RCC 7860 (cell line): Measurements from ENCODE around the gene SPEM1.

Experiments used
- DNase-seq: peaks from one replicate; pipeline ENCODE4 v3.0.0-alpha.2; 2015; ENCODE audit warnings: low spot score
- FAIRE-seq: peaks from 2 replicates; lab custom pipeline; 2012; peaks lifted over from hg19 to GRCh38; lab: Jason Lieb, UNC

The SPEM1 gene

DNA sequence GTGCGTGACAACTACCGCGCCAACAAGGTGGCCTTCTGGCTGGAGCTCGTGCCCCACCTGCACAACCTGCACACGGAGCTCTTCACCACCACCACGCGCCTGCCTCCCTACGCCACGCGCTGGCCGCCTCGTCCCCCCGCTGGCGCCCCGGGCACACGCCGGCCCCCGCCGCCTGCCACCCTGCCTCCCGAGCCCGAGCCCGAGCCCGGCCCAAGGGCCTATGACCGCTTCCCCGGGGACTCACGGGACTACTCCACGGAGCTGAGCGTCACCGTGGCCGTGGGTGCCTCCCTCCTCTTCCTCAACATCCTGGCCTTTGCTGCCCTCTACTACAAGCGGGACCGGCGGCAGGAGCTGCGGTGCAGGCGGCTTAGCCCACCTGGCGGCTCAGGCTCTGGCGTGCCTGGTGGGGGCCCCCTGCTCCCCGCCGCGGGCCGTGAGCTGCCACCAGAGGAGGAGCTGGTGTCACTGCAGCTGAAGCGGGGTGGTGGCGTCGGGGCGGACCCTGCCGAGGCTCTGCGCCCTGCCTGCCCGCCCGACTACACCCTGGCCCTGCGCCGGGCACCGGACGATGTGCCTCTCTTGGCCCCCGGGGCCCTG is 3.0 kb upstream of the SPEM1 start:
- DNase-seq: no peak
- FAIRE-seq: no peak

- no peak for FAIRE-seq
- DNase-seq: no peak
Measured at GRCh38 chr17:7418472-7419152, 1.5 kb upstream of the SPEM1 start.

- no peak for FAIRE-seq
Measured at GRCh38 chr17:7421186-7421585, 1.1 kb downstream of the SPEM1 start.

DNA sequence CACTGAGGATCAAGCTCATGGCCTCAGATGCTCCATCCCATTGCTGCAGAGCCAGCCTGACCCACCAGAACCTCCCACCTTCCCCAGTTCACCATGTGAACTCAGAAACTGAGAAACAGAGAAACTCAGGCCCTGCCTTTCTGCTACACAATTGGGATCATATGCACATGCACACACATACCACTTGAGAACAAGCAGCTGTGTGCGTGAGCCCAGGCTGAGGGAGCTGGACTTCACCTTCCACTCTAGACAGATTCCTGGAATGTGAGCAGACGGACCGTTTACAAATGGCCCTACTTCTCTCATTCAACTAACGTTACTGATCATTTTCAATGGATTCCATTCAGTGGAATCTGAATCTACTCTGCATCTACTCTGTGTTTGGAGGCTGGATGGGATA is 3.6 kb downstream of the SPEM1 start:
- DNase-seq: no peak
- no peak for FAIRE-seq

More at GRCh38 chr17:7421186-7421585, 1.1 kb downstream of the SPEM1 start:
- DNase-seq: no peak

DNA sequence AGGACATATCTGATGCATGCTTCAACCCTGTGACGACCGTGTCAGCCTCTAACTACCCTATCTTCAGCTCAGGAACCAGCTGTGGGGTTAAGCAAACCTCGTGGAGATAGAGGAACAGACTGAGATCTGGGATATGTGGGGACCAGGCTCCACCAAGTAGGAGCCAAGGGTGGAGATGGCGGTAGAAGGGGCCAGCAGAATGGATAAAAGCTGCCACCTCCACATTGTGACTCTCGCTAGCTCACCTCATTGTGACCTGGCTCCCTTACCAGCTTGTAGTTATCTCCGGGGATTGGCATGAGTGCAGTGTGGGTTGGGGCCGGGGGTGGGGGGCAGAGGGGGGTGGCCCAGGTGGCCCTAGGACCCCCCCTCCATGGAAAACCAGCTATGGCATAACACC is 5.2 kb downstream of the SPEM1 start, which contains the start of gene SPEM2:
SPEM2 (plus strand) TSS at position 301 of the 400 bp plus-strand sequence; CDS start at position 374, 73 bp downstream.
- DNase-seq (no peak), FAIRE-seq (no peak)

DNA sequence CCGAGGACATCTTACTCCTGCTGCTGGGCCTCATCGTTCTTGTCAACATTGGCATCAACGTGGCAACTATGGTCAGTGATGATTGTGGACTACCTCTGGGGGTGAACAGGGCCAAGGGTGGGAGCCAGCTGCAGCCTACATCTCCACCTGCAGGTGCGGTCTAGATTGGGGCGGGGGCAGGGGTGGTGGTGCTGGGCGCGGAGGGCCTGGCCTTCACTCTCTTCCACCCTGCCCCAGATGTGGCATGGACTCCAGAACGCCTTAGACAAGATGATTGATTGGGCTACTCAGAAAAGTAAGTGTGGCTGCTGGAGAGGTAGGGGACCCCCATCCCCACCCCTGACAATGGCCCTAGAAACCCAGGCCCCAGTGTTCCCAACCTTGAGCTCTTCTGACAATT is 5.6 kb downstream of the SPEM1 start:
- DNase-seq (no peak), FAIRE-seq (no peak)

GRCh38 chr17:7426203-7426863 is 6.2 kb downstream of the SPEM1 start:
- DNase-seq: no peak
- no peak for FAIRE-seq

DNA sequence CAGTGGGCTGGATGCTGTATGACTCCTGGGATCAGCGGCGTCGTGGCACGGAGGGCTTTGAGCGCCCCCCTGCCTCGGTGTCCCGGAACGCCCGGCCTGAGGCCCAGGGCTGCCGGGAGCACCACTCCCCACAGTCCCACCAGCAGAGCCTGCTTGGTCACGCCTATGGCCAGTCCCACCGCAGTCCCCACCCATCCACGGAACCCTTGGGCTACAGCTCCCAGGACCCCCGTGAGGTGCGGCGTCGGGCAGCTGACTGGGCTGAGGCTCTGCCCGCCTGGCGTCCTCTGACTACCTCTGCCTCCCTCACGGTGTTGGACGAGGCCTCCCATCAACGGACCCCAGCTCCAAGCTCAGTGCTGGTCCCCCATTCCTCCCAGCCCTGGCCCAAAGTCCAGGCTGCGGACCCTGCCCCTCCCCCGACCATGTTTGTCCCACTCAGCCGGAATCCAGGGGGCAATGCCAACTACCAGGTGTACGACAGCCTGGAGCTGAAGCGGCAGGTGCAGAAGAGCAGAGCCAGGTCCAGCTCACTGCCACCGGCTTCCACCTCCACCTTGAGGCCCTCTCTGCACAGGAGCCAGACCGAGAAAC is 6.9 kb downstream of the SPEM1 start:
- no peak for FAIRE-seq
- DNase-seq: no peak

GRCh38 chr17:7427549-7427948 is 7.4 kb downstream of the SPEM1 start:
- no peak for FAIRE-seq
- DNase-seq: no peak

DNA sequence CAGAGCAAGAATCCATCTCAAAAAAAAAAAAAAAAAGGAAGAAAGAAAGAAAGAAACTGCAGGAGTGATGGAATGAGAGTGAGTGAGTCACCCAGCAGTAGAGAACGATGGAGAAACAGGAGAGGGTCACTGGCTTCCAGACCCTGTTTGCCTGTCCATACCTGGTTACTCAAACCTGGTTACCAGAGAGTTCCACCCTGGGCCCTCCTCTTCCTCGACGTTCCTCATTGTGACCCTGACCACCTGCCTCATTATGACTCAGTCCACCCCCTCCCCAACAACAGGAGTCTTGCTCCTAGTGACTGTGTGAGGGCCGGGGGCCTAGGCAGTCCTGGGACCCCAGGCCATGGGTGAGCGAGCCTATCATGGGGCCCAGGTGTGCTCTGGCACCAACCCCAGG is 8.4 kb downstream of the SPEM1 start, which contains the start of gene SPEM3:
SPEM3 (plus strand) TSS at position 301 of the 400 bp plus-strand sequence; CDS start at position 347, 46 bp downstream.
- FAIRE-seq (no peak), DNase-seq (no peak)

DNA sequence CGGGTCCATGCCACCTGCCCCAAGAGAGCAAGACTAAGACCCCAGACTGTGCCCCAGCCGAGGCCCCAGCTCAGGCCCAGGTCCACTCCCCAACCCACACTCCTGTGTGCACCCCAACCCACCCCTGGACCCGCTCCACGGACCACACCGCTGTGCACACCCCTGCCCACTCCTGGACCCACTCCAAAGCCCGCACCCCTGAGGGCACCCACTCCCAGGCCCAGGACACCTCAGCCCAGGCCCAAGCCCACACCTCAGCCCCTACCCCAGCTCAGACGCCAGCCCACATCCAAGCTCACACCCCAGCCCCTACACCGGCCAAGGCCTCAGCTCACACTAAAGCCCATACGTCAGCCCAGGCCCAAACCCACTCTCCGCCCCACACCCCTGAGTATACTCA is 9.6 kb downstream of the SPEM1 start:
- DNase-seq (no peak), FAIRE-seq (no peak)

DNA sequence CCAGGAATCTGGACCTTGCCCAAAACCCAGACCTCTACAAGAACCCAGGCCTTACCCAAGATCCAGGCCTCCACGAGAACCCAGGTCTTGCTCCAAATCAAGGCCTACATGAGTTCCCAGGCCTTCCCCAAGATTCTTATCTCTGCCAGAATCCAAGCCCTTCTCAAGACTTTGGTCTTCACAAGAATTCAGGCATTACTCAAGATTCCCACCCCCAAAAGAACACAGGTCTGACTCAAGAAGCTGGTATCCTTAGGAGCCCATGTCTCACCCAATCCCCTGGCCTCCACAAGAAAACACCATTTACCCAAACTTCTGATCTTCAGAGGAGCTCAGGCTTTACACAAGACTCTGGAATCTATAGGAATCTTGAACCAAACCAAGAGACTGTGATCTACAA is 11.1 kb downstream of the SPEM1 start:
- FAIRE-seq: no peak
- no peak for DNase-seq

GRCh38 chr17:7432296-7432695 is 12.2 kb downstream of the SPEM1 start:
- FAIRE-seq: no peak
- no peak for DNase-seq

GRCh38 chr17:7435676-7436555 is 15.8 kb downstream of the SPEM1 start:
- DNase-seq: no peak

GRCh38 chr17:7436556-7437368 is 16.6 kb downstream of the SPEM1 start:
- peak; percentile 34 for DNase-seq
- no peak for FAIRE-seq

More at GRCh38 chr17:7435676-7436555, 15.8 kb downstream of the SPEM1 start:
- FAIRE-seq: no peak

- no peak for FAIRE-seq
- DNase-seq: no peak
Measured at GRCh38 chr17:7437369-7437863, 17.3 kb downstream of the SPEM1 start.

- DNase-seq (no peak), FAIRE-seq (no peak)
Measured at GRCh38 chr17:7437950-7438614, 18.0 kb downstream of the SPEM1 start.

DNA sequence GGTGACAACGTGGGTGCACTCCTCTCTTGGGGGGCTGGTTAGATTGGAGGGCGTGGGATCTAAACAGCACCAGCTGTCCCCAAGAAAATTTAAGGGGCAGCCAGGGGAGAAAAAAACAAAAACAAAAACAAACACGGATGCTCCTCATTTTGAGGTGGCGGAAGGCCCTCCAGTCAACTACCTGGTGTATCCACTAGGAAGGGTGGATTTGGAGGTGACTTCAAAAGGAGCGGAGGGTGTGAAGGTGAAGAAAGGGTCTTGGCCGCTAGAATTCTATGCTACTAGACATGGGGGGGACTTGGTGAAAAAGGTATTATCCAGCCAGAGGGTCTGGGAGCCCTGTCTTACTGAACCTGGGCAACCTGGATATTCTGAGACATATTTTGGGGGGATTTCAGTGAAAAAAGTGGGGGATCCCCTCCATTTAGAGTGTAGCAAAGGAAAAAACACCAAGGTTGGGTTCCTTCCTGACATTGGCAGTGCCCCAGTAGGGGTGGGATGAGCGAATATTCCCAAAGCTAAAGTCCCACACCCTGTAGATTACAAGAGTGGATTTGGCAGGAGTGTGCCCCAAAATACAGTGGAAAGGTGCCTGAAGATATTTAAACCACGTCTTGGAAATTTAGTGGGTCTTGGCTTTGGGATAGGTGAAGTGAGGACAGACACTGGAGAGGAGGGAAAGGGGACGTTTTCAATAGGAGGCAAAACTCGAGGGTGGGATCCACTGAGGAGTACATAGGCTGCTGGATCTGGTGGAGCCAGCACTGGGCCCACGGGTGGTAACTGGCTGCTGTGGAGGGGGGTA is 18.7 kb downstream of the SPEM1 start:
- FAIRE-seq (no peak), DNase-seq (no peak)
